GM19452 (cell line): ENCODE measurements around the gene BCR.

ENCODE experiments used
- ATAC-seq: cut with Tn5 transposase; IDR thresholded peaks from one replicate; pipeline ENCODE4 v1.9.1; 2021; ENCODE audit not compliant: unreplicated experiment

BCR gene

DNA sequence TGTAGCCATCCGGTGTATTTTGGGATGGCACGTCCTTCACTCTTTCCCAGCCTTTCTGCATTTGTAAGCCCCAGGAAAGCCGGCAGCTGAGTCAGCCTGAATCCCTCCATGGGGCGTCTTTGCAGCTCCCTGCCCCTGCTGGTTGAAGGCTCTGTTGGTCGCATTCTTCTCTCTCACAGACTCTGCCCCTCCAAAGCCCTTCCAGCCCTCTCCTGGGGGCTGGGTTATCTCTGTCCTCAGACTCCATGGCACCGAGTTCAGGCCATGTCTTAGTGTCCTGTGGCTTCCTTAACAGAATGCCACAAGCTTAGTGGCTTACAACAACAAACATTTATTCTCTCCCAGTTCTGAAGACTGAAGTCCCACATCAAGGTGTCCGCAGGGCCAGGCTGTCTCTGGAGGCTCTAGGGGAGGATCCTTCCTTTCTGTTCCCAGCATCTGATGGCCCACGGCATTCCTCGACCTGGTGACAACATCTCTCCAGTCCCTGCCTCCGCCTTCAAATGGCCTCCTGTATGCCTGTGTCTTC lies 62.2 kb downstream of the BCR start:
- no peak for ATAC-seq

DNA sequence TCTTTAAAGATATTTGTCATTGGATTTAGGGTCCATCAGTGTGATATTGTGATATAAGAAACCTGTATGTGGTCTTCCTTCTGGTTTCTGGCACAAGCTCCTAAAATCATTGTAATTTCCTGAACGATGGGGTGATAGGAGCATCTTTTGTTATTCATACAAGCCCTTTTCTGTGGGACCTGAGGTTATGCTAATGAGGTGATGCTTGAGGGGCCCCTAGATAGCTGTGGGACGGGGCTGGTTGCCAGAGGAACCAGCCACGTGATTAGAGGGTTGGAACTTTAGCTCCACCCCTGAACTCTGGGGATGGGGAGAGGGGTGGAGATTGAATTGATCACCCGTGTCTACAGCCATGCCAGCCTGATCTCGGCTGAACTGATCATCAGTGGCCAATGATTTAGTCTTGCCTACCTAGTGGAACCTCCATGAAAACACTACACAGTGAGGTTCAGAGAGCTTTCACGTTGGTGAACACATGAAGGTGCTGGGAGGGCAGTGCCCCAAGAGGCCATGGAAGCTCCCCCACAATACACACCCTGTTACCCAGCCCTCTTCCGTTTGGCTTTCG lies 62.8 kb downstream of the BCR start:
- no peak for ATAC-seq

DNA sequence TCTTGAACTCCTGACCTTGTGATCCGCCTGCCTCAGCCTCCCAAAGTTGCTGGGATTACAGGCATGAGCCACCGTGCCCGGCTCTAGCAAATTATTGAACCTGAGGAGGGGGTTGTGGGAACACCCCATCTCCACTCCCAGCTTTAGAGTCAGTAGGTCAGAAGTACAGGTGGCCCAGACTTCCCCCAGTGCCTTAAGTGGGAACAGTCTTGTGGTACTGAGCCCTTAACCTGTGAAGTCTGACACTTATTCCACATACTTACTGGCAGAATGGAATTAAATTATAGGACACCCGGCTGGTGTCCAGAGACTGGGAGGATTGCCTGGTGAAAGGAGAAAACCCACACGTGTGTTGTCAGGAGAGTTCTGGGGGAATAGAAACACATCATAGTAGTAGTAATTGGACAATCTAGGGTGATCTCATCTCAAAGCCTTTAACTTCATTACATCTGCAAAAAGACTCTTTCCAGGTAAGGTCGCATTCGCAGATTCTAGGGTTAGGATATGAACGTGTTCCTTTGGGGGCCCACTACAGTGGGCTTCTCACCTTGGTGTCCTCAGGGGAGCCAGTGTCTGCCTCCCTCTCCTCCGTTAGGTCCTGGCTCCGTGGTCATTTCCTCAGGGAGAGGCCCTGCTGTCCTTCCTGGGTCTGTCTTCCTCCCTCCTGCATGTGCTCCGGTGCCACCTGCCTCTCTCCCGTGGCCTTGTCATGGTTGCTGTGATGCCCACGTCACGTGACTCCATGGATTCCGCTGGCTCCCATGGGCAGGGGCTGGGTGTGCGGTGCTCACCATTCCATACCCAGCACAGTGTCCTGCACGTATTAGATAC lies 63.8 kb downstream of the BCR start:
- no peak for ATAC-seq

- no peak for ATAC-seq
Observed at GRCh38 chr22:23244690-23245044, 64.4 kb downstream of the BCR start.

DNA sequence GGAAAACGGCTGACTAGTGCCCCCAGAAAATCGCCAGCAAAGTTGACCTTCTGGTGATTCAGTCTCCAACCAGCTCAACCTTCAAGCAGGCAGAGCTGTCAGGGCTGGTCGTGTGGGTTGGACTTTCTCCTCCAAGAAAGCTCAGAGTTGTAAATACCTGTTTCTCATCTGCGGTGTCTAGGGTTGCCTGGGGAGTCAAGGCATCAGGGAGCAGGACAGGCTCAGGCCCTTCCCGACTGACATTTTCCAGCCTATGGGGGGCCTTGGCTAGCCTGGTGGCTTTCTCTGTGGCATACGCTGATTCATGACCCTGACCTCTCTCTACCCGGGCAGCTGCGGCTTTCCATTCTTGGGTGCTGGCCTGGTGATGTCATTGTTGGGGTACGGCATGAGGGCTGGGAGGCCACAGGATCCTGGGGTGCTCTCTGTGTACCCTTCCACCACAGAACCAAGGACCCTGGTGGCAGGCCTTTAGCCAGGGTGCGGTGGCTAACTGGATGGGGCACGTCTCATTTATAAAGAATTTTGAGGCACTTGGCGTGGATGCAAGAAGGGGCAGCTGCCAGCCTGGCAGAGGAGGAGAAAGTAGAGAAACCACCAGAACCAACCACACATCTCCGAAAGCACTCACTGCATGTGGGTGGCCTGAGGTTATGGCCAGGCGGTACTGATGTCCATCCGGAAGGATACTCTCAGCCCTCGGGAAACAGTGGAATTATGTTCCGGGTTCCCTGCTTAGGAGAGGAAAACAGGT lies 64.9 kb downstream of the BCR start:
- ATAC-seq, result no peak

DNA sequence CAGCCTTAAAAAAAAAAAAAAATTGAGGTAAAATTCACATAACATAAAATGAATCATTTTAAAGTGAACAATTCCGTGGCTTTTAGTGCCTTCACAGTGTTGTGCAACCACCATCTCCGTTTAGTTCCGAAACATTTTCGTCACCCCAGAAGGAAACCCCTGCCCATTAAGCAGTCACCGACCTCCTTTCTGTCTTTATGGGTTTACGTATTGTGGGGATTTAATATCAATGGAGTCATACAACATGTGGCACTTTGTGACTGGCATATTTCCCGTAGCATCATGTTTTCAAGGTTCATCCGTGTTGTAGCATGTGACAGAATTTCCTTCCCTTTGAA lies 65.5 kb downstream of the BCR start:
- no peak for ATAC-seq

GRCh38 chr22:23246982-23247766 lies 66.9 kb downstream of the BCR start:
- no peak for ATAC-seq

GRCh38 chr22:23248583-23248982 lies 68.3 kb downstream of the BCR start:
- ATAC-seq, result no peak

DNA sequence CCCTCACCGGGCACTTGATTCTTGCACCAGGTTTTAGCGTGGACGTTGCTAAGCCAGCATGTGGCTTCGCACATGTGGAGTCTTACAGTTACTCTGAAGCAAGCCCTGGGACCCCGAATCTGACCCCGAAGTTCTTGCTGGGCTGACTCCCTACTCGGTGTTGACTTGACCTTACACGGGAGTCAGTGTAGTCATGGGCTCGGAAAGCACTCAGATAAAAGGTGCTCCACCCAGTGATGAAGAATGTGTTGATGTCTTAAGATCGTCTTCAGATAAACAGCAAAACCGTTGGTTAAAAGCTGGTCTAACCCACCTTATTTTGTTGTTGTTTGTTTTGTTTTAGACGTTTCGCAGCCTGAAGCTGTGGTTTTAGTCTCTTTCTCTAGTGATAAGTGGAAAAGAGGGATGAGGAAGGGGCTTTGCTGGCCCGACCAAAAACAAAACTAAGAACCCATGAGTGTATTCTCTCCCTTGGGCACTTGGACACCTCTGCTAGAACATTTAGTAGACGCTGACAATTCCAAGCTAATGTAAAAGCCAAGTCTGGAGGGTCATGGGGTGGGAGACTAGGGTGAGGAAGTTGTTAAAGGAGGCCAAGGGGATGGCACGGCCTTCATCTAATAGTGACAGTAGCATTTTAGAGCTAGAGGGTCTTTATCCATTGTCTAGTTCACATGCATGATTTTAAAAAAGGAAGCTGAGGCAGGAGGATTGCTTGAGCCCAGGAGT lies 69.9 kb downstream of the BCR start:
- no peak for ATAC-seq

DNA sequence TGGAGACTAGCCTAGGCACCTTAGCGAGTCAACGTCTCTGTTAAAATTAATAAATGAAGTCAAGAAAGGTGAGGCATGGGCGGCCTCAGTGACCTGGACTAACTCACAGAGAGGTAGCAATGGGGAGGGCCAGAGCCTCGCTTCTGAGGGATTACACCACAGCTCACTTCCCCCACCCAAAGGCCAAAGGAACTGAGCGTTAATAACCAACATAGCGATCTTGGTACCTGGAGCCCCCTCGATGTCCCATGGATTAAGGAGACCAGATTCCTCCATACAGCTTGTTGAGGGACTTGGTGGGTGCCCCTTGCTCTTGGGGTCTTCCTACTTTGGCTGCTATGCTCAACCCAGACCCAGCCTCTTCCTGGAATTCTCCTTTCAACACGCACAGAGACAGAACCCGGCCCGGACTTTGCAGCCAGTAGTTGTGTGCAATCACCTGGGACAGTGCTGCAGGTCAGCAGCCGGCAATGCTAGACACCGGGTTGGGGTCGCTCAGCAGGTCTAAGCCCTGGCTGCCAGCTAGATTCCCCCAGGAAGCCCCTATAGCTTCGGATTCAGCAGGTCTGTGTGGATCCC lies 70.6 kb downstream of the BCR start:
- no peak for ATAC-seq

DNA sequence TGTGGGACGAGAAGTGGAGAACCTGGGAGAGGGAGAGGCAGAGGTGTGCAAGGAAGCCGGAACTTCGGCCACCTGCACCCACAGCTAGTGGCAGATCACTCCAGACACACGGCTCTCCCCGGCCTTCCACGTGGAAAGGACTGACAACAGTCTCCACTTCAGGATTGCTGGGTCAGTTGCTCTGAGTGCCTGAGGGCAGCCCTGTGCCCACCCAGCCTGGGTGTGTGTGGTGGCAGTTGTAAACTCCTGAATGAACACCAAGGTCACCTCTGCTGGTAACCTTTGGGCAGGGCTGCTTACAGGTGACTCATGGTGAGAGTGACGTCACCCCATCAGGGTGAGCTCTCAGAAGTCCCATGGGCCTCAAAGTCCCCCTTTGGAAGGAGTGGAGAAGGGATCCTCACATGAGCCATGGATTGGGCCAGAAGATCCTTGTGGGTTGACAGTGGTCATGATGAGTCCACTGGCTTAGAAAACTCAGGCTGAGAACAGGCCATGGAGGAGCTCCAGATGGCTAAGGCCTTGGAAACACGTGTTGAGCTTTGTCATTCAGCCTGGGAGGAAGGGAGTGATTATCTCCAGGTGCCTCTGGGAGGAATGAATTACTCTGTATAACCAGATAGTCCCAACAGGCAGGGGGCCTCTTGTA lies 71.3 kb downstream of the BCR start:
- ATAC-seq, result no peak

DNA sequence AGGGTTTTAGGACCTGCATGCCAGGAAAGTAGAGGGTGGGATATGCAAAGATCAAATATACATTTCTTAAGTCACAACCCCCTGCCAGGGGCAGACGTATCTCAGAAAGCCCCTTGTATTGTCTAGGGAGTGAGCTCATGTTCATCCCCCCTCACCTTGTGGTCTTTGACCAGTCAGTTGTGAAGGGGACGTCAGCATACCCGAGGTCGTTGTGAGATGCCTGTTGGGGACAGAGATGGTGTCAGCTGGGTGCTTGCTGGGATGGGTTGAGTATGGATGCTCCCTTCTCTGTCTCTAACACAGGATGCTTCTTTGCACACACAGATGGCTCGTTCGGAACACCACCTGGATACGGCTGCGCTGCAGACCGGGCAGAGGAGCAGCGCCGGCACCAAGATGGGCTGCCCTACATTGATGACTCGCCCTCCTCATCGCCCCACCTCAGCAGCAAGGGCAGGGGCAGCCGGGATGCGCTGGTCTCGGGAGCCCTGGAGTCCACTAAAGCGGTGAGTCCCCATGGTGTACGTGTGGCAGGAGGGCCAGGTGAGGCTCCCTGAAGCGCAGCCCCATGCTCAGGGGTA lies 73.3 kb downstream of the BCR start:
- ATAC-seq, result no peak

GRCh38 chr22:23255506-23256170 lies 75.3 kb downstream of the BCR start:
- ATAC-seq, result no peak

- ATAC-seq, result no peak
Observed at GRCh38 chr22:23256171-23256932, 76.0 kb downstream of the BCR start.

DNA sequence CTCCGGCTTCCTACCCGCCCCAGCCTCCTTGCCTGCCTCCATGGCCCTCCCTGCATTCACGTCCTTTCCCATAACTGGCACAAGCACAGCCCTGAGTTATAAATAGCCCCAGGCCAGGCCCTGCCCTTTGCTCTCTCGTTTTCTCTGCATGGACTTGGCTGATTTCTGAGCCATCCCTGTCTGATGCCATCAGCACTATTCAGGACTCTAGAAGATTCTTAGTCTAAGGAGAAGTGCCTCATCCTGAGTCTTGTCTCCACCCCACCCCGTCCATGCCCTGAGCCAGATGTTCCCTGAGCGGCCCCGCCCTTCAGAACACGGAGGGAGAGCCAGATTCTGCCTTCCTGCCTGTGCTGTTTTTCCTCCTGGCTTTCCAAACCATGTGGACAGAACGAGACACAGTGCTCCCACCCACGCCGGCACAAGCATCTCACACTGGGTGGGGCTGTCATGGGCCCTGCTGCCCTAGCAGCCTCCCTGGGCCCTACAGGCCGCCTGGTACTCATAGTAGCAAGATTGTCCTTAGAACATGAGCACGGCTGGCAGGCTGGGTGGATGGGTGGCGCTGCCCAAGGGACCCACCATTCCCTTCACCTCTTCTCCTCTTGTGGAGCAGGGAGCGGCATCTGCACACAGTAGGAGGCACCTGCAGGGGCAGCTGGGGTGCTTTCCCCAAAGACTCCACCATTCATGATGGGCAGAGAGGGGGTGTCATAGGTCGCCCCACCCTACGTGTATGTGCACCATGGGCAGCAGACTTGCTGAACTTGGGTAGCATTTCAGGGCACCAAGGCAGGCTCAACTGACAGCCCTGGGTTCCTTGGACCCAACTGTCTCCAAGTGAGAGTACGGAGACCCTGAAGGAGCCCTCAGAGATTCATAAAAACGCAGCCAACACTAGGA lies 76.9 kb downstream of the BCR start:
- no peak for ATAC-seq

- no peak for ATAC-seq
Observed at GRCh38 chr22:23257889-23258825, 77.8 kb downstream of the BCR start.
